Activated T-cell treated with anti-CD3 and anti-CD28 coated beads, Interleukin-2, amount 50 U/mL, for 72 hours (primary cell): ENCODE measurements around the gene KNCN. TPM values are rescaled to one million over a fixed set of nuclear protein-coding genes. Genes with fewer than 3 reads are reported as not detected.

Experiments used
- ATAC-seq, 2 donors: fragments of 150-1000 bp; cut with Tn5 transposase; replicated peaks in 1 of 2; 2 replicates each; pipeline ENCODE4 v1.10.0; 2021; ENCODE audit warnings: moderate library complexity in 2 of 2, mild to moderate bottlenecking in 1 of 2
- DNase-seq, 2 donors: peaks; one replicate each; pipeline ENCODE4 v3.0.0; 2021 to 2022; ENCODE audit warnings: mixed read lengths in 1 of 2
- H3K27ac Mint-ChIP-seq: one replicate; pipeline ENCODE4 v1.8.0; 2022; ENCODE audit warnings: mild to moderate bottlenecking, moderate library complexity, mixed read lengths
- H3K27me3 Mint-ChIP-seq: one replicate; pipeline ENCODE4 v1.8.0; 2022; ENCODE audit warnings: low read depth, mixed read lengths
- H3K36me3 Mint-ChIP-seq, 2 donors: one replicate each; pipeline ENCODE4 v1.8.0; 2022; ENCODE audit warnings: mixed read lengths in 2 of 2, mild to moderate bottlenecking in 1 of 2; ENCODE audit not compliant: insufficient read depth in 2 of 2
- H3K4me1 Mint-ChIP-seq: one replicate; pipeline ENCODE4 v1.8.0; 2022; ENCODE audit warnings: low read depth, mixed read lengths
- H3K4me3 Mint-ChIP-seq, 2 donors: one replicate each; pipeline ENCODE4 v1.8.0; 2022; ENCODE audit warnings: mild to moderate bottlenecking in 2 of 2, mixed read lengths in 2 of 2, moderate library complexity in 2 of 2
- H3K9me3 Mint-ChIP-seq, 2 donors: one replicate each; pipeline ENCODE4 v1.8.0; 2022; ENCODE audit warnings: mixed read lengths in 2 of 2
- total RNA-seq, 2 donors: library from RNA; stranded (reverse); gene quantifications; one replicate each; pipeline ENCODE4 v1.2.3, GENCODE V29; 2022

KNCN gene
- total RNA-seq, 2 donors from 2014 or later: not detected

DNA sequence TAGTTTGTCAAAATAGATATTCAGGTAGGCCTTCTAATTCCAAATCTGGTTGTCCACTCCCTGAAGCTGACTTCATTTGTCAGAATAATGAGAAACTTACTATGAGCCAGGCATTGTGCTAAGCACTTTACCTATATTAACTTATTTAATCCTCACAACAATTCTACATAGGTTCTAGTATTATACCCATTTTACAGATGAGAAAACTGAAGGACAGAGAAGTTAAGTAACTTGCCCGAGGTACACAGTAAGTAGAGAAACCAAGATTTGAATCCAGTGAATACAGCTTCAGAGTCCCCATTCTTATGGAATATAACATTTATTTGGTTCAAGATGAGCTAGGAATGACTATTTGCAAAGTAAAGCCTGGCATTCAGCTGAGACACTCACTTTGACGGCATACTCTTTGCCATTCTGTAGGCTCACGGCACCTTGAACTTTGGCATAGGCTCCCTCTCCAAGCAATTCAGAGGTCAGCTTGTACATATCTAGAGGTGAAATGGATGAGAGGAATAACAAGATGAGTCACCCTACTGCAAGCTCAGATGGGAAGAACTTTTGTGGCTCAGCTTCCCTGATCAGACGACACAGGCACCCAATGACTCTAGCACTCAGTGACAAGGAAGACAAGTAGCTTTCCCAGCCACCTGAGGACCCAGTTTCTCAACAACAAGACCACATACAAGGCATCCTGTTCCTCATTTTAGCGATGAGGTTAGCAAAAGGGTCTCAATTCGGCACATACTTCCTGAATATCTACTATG, 28.9 kb upstream of the KNCN start:
- Mint-ChIP-seq H3K9me3 (no peaks in the 10 kb centered on the region), H3K36me3 (peaks cover 3 to 6% of the 10 kb centered on the region in 2 donors), H3K4me1 (peaks cover 25% of the 10 kb centered on the region), H3K27me3 (no peaks in the 10 kb centered on the region), H3K4me3 (peak overlapping the region; percentile 31 to 45), H3K27ac (peak overlapping the region; percentile 65)
- DNase-seq: no peak
- no peak for ATAC-seq

DNA sequence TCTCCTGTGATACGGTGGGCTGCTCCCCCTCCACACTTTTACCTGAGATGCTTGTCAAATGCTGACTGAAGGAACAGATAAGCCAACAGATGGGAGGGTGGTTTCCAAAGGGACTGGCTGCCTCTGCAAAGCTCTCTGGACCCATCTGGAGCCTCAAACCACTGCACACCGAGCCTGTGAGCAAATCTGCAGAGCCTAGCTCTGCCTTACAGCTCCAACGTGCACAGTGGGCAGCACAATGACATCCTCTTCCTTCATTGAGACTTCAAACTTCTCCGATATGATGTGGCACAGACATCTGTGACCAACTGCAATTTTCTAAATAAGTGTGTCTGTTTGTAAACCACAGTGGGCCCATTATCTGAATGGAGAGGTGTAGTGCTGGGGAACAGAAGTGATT, 26.2 kb upstream of the KNCN start:
- no peak overlapping the region for H3K27ac Mint-ChIP-seq
- H3K9me3 Mint-ChIP-seq: no peaks in the 10 kb centered on the region
- H3K27me3 Mint-ChIP-seq: no peaks in the 10 kb centered on the region
- H3K4me3 Mint-ChIP-seq: no peak overlapping the region
- DNase-seq (no peak), ATAC-seq (no peak)
- peaks cover 2 to 4% of the 10 kb centered on the region in 2 donors for H3K36me3 Mint-ChIP-seq
- peaks cover 24% of the 10 kb centered on the region for H3K4me1 Mint-ChIP-seq

DNA sequence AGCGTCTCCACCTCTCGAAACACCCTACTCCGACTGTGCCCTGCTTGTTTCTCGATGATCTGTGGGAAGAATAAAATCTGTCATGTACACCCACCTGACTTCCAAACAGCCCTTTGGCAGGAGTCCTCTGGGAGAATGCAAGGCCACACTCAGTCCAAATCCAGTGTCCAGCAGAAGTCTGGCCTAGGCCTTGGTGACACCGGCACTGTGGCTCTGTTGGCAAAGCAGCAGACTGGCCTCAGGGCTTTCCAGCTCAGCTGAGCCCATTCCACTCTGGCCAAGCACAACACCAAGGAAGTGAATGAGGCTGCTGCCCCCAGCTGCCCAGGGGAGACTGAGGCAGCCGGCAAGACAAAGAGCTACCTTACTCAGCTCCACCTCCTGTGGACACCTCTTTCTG, 25.1 kb upstream of the KNCN start:
- H3K4me3 Mint-ChIP-seq: no peak overlapping the region
- DNase-seq (no peak), ATAC-seq (no peak)
- H3K9me3 Mint-ChIP-seq: no peaks in the 10 kb centered on the region
- no peak overlapping the region for H3K27ac Mint-ChIP-seq
- peaks cover 2 to 4% of the 10 kb centered on the region in 2 donors for H3K36me3 Mint-ChIP-seq
- no peaks in the 10 kb centered on the region for H3K27me3 Mint-ChIP-seq
- H3K4me1 Mint-ChIP-seq: peaks cover 13% of the 10 kb centered on the region

- ATAC-seq (no peak), DNase-seq (no peak)
- peaks cover 5% of the 10 kb centered on the region for H3K4me1 Mint-ChIP-seq
- H3K27me3 Mint-ChIP-seq: no peaks in the 10 kb centered on the region
- no peak overlapping the region for H3K4me3 Mint-ChIP-seq
- peaks cover 2 to 3% of the 10 kb centered on the region in 2 donors for H3K36me3 Mint-ChIP-seq
- H3K9me3 Mint-ChIP-seq: no peaks in the 10 kb centered on the region
- no peak overlapping the region for H3K27ac Mint-ChIP-seq
These were observed 24.3 kb upstream of the KNCN start for GRCh38 chr1:46575778-46576177.

- H3K36me3 Mint-ChIP-seq: peaks cover 0 to 3% of the 10 kb centered on the region in 2 donors
- no peak overlapping the region for H3K4me3 Mint-ChIP-seq
- no peaks in the 10 kb centered on the region for H3K9me3 Mint-ChIP-seq
- H3K27me3 Mint-ChIP-seq: no peaks in the 10 kb centered on the region
- DNase-seq (no peak), ATAC-seq (no peak)
- peaks cover under 1% of the 10 kb centered on the region for H3K4me1 Mint-ChIP-seq
- H3K27ac Mint-ChIP-seq: no peak overlapping the region
These were observed 23.9 kb upstream of the KNCN start for GRCh38 chr1:46575300-46575699.

GRCh38 chr1:46571691-46572225, 20.3 kb upstream of the KNCN start:
- Mint-ChIP-seq H3K36me3 (peaks cover 2 to 4% of the 10 kb centered on the region in 2 donors), H3K9me3 (no peaks in the 10 kb centered on the region), H3K4me1 (no peaks in the 10 kb centered on the region), H3K27me3 (no peaks in the 10 kb centered on the region), H3K4me3 (no peak overlapping the region), H3K27ac (no peak overlapping the region)
- ATAC-seq (no peak), DNase-seq (no peak)

GRCh38 chr1:46569884-46570725, 18.7 kb upstream of the KNCN start:
- DNase-seq (no peak), ATAC-seq (no peak)
- no peaks in the 10 kb centered on the region for H3K27me3 Mint-ChIP-seq
- peaks cover 2 to 9% of the 10 kb centered on the region in 2 donors for H3K36me3 Mint-ChIP-seq
- no peak overlapping the region for H3K4me3 Mint-ChIP-seq
- H3K9me3 Mint-ChIP-seq: no peaks in the 10 kb centered on the region
- no peaks in the 10 kb centered on the region for H3K4me1 Mint-ChIP-seq
- no peak overlapping the region for H3K27ac Mint-ChIP-seq

- Mint-ChIP-seq H3K27me3 (no peaks in the 10 kb centered on the region), H3K27ac (no peak overlapping the region), H3K36me3 (peaks cover 2 to 10% of the 10 kb centered on the region in 2 donors), H3K9me3 (no peaks in the 10 kb centered on the region), H3K4me3 (no peak overlapping the region), H3K4me1 (no peaks in the 10 kb centered on the region)
- no peak for DNase-seq
- ATAC-seq: no peak
These were observed 17.7 kb upstream of the KNCN start for GRCh38 chr1:46569116-46569515.

DNA sequence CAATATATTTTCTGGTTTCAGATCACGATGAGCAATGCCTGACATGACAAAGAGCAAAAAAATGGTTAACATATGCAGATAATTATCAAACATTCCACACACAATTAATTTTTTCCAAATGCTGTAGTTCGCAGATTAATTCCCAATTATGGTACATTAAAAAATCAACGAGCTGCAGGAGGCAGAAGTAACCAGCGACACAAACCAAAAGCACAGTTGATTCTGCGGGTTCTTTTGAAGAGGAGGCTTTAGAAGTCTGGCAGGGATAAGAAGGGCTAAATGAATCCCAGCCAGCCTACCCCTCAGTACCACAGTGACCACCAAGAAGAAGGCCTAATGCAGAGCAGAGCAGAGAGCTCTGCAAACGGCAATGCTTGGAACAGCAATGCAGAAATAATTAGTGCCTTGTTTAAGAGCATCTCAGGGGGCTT, 17.0 kb upstream of the KNCN start:
- H3K27me3 Mint-ChIP-seq: no peaks in the 10 kb centered on the region
- no peak overlapping the region for H3K27ac Mint-ChIP-seq
- peaks cover 2 to 10% of the 10 kb centered on the region in 2 donors for H3K36me3 Mint-ChIP-seq

DNA sequence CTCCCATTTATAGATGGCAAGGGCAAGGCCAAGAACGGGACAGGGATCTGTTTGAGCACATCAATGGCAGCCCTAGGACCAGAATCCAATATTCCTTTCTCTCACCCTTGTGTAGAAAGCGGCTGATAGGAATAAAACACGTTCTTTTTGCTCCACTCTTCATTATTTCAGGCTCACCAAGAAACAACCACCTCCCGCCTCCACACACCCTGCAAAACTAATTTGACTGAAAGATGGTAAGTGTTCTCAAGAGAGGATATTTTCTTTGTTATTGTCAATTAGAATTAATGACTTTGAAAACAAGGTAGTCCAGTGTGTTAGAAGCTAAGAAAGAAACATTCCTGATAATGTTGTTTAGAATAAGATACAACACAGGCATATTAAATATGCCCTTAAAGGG, 11.9 kb upstream of the KNCN start:
- no peak overlapping the region for H3K4me3 Mint-ChIP-seq
- DNase-seq (no peak), ATAC-seq (no peak)
- no peaks in the 10 kb centered on the region for H3K27me3 Mint-ChIP-seq
- no peaks in the 10 kb centered on the region for H3K4me1 Mint-ChIP-seq
- no peak overlapping the region for H3K27ac Mint-ChIP-seq
- no peaks in the 10 kb centered on the region for H3K9me3 Mint-ChIP-seq
- H3K36me3 Mint-ChIP-seq: peaks cover 2 to 10% of the 10 kb centered on the region in 2 donors

More for the DNA sequence above, 17.0 kb upstream of the KNCN start:
- Mint-ChIP-seq H3K4me1 (no peaks in the 10 kb centered on the region), H3K4me3 (no peak overlapping the region), H3K9me3 (no peaks in the 10 kb centered on the region)
- DNase-seq (no peak), ATAC-seq (no peak)

DNA sequence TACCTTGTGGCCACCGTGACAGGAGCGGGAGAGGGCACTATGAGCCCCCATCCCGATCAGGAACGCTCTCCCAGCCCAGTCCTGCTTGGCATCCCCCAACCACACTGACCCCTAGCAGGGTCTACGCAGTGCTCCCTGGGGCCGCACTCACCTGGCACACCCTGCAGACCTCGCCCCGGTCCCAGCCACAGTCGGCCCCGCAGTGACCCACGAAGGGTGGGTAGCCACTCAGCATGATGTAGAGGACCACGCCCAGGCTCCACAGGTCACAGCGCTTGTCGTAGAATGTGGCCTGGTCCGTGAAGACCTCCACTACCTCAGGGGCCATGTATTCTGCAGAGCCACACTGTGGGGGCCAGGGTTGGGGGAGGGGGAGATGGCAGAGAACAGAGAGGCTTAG, 11.1 kb upstream of the KNCN start:
- no peaks in the 10 kb centered on the region for H3K9me3 Mint-ChIP-seq
- no peak overlapping the region for H3K4me3 Mint-ChIP-seq
- H3K36me3 Mint-ChIP-seq: peaks cover 0 to 8% of the 10 kb centered on the region in 2 donors
- H3K27me3 Mint-ChIP-seq: no peaks in the 10 kb centered on the region
- ATAC-seq (no peak), DNase-seq (no peak)
- no peaks in the 10 kb centered on the region for H3K4me1 Mint-ChIP-seq
- no peak overlapping the region for H3K27ac Mint-ChIP-seq

GRCh38 chr1:46558966-46559365, 7.5 kb upstream of the KNCN start:
- Mint-ChIP-seq H3K36me3 (no peaks in the 10 kb centered on the region), H3K4me3 (no peak overlapping the region), H3K4me1 (no peaks in the 10 kb centered on the region), H3K9me3 (no peaks in the 10 kb centered on the region), H3K27ac (no peak overlapping the region), H3K27me3 (no peaks in the 10 kb centered on the region)
- DNase-seq: no peak
- ATAC-seq: no peak
